ENCODE data around the gene SLC6A9. TPM values are rescaled to one million over a fixed set of nuclear protein-coding genes. Genes with fewer than 3 reads are reported as not detected.

SLC6A9 gene
- total RNA-seq, 1 donor from 2014 or later = 29.4 TPM

- no peak for TF ChIP-seq CTCF (IDR thresholded peaks at IDR 0.05; ENCODE audit: unreplicated experiment)
- Mint-ChIP-seq H3K36me3 (ENCODE audit: insufficient read depth) (peaks cover 4% of the 10 kb centered on the region), H3K9me3 (ENCODE audit: low read depth) (no peaks in the 10 kb centered on the region), H3K4me3 (ENCODE audit: low read depth) (no peak overlapping the region), H3K27me3 (no peaks in the 10 kb centered on the region), H3K27ac (no peak overlapping the region), H3K4me1 (ENCODE audit: low read depth) (peaks cover 10% of the 10 kb centered on the region)
- no peak for DNase-seq (ENCODE audit: low spot score, unreplicated experiment)
Observed at GRCh38 chr1:43952731-43953346, 78.4 kb downstream of the SLC6A9 start.

- H3K27ac Mint-ChIP-seq = no peak overlapping the region
Observed at GRCh38 chr1:43951021-43951985, 80.0 kb downstream of the SLC6A9 start.

GRCh38 chr1:43949678-43950077 is 81.6 kb downstream of the SLC6A9 start:
- peaks cover 22% of the 10 kb centered on the region for H3K4me1 Mint-ChIP-seq (ENCODE audit: low read depth)
- no peak overlapping the region for H3K4me3 Mint-ChIP-seq (ENCODE audit: low read depth)
- no peaks in the 10 kb centered on the region for H3K27me3 Mint-ChIP-seq
- H3K27ac Mint-ChIP-seq = no peak overlapping the region
- H3K9me3 Mint-ChIP-seq (ENCODE audit: low read depth) = no peaks in the 10 kb centered on the region
- H3K36me3 Mint-ChIP-seq (ENCODE audit: insufficient read depth) = peaks cover 2% of the 10 kb centered on the region
- no peak for DNase-seq (ENCODE audit: low spot score, unreplicated experiment)
- TF ChIP-seq CTCF (IDR thresholded peaks at IDR 0.05; ENCODE audit: unreplicated experiment) = no peak

More at GRCh38 chr1:43951021-43951985, 80.0 kb downstream of the SLC6A9 start:
- H3K4me1 Mint-ChIP-seq (ENCODE audit: low read depth) = peaks cover 15% of the 10 kb centered on the region
- TF ChIP-seq CTCF (IDR thresholded peaks at IDR 0.05; ENCODE audit: unreplicated experiment) = no peak
- no peaks in the 10 kb centered on the region for H3K27me3 Mint-ChIP-seq
- H3K4me3 Mint-ChIP-seq (ENCODE audit: low read depth) = no peak overlapping the region
- DNase-seq (ENCODE audit: low spot score, unreplicated experiment) = no peak
- H3K36me3 Mint-ChIP-seq (ENCODE audit: insufficient read depth) = peaks cover 2% of the 10 kb centered on the region
- no peaks in the 10 kb centered on the region for H3K9me3 Mint-ChIP-seq (ENCODE audit: low read depth)

GRCh38 chr1:43947874-43948437 is 83.3 kb downstream of the SLC6A9 start:
- no peak for TF ChIP-seq CTCF (IDR thresholded peaks at IDR 0.05; ENCODE audit: unreplicated experiment)
- Mint-ChIP-seq H3K36me3 (ENCODE audit: insufficient read depth) (peaks cover 2% of the 10 kb centered on the region), H3K27ac (peak overlapping the region; percentile 81), H3K27me3 (peaks cover 2% of the 10 kb centered on the region), H3K4me1 (ENCODE audit: low read depth) (peaks cover 19% of the 10 kb centered on the region), H3K9me3 (ENCODE audit: low read depth) (no peaks in the 10 kb centered on the region), H3K4me3 (ENCODE audit: low read depth) (peak overlapping the region; percentile 87)
- DNase-seq (ENCODE audit: low spot score, unreplicated experiment) = no peak
